CD4-positive, alpha-beta T cell treated with Interleukin-6 at 100 ng/mL for 8 hours (primary cell): ENCODE results near the gene DUOX1.

Experiments
- DNase-seq: peaks from one replicate; pipeline ENCODE4 v3.0.0-alpha.2; 2020; ENCODE audit warnings: mixed read lengths, low spot score

Gene DUOX1

DNA sequence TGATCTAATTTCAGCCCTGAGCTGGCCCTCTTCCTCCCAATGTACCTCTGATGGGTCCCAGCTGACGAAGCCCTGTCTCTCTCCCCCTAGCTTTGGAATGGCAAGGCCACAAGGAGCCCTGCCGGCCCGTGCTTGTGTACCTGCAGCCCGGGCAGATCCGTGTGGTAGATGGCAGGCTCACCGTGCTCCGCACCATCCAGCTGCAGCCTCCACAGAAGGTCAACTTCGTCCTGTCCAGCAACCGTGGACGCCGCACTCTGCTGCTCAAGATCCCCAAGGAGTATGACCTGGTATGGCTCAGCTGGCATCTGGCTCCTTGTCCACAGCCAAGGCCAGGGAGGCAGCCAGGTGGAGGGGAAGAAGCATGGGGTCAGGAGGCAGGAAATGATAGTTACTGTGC is 14.2 kb downstream of the DUOX1 start:
- DNase-seq: no peak

DNA sequence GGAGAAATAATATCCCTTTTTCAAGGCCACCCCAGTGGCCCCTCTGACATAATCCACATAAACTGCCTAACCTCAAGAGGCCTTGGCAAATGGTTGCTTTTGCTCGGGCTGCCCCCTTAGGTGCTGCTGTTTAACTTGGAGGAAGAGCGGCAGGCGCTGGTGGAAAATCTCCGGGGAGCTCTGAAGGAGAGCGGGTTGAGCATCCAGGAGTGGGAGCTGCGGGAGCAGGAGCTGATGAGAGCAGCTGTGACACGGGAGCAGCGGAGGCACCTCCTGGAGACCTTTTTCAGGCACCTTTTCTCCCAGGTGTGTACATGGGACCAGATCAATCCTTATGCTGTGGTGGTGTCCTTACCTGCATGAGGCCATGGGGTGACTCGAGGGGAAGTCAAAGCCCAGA is 15.0 kb downstream of the DUOX1 start:
- DNase-seq: no peak

DNA sequence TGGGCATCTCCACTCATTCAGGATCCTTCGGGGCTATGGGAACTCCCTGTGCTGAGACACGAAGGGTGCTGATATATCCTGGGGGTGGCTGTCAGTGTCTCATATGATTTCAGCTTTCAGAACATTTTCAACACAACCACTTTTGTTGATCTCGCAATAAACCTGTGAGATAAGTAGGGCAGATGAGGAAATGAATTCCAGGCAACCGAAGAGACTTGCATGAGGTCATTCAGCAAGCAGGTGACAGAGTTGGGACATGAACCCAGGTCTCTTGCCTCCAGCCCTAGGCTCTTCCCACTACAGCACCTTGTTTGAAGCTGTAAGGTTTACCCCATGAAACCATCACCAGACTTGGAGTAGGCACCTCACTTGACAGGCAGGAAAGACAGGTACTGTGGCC is 16.6 kb downstream of the DUOX1 start:
- DNase-seq: no peak

DNA sequence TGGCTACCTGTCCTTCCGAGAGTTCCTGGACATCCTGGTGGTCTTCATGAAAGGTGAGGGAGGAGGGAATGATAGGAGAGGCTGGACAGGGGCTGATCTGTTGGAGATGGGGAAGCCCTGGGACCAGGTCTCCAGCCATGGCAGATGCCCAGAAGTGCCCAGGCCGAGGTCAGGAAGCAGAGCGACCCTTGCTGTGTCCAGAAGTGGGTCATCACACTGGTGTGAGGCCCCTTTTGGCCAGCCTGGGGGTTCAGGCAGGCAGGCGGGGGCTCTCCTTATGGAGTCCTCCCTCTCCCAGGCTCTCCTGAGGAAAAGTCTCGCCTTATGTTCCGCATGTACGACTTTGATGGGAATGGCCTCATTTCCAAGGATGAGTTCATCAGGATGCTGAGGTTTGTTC is 17.8 kb downstream of the DUOX1 start:
- no peak for DNase-seq

DNA sequence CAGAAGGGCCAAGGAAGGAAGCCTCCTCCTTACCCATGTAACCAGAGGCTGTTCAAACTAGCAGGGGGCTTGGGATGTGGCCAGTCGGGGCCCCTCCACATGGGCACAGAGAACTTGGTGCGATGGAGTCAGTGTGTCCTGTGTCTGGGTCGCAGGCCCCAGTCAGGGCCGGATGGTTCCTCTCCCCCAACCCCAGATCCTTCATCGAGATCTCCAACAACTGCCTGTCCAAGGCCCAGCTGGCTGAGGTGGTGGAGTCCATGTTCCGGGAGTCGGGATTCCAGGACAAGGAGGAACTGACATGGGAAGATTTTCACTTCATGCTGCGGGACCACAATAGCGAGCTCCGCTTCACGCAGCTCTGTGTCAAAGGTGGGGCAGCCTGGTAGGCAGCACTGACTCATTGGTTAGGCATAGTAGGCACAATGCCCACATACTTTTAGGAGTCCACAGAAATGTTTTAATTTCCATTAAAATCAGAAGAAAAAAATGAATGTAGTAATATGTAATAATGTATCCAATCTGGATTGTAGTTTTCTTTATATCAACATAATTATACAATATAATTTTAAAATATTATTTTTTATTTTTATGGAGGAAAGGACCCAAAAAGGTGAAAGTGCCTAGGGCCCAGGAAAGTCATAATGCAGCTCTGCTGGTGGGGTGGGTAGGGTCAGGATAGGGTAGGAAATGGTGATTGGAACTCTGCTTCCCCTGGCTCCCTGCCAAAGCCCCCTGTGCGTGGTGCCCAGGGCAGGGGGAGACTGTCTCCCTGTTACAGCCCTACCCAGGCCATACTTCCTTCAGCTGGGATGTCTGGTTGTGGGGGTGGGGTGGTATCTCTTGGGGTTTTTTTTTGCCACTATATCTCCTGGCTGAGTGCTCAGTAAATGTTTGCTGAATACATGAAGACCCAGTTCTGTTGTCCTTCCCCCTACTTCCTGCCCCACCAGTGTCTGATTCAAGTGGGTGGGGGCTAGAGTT is 18.6 kb downstream of the DUOX1 start:
- no peak for DNase-seq

DNA sequence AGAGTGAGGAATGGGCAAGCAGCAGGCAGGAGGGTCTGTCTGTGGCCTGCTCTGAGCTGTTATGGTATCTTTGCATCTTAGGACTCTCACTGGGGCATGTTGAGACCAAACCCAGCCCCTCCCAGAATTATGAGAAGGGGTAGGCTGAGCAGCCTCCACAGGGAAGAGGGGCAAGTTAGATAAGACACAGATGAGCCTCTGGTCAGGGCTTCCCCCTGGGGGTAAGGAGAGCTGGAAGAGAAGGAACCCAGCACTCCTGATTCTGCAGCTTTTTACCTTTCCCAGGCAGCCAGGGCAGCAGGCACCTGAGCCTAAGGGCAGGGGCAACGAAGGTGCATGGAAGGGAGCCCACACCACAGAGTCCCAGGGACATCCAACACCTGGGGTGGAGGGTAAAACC is 19.3 kb downstream of the DUOX1 start:
- DNase-seq: no peak

DNA sequence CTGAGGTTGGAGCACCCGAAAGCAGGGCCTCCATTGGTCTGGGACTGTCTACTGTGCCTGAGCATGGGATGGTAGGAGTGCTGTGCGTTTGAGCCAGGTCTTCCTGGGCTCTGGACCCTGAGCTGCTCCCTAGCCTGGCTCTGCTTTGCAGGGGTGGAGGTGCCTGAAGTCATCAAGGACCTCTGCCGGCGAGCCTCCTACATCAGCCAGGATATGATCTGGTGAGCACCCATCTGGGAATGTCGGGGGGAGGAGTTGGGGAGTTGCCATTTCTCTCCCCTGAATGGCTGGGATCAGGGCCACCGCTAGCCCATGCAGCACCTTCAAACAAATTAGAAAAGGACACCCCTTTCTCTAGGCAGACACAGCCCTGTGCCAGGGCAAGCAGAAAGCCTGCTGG is 20.7 kb downstream of the DUOX1 start:
- no peak for DNase-seq

DNA sequence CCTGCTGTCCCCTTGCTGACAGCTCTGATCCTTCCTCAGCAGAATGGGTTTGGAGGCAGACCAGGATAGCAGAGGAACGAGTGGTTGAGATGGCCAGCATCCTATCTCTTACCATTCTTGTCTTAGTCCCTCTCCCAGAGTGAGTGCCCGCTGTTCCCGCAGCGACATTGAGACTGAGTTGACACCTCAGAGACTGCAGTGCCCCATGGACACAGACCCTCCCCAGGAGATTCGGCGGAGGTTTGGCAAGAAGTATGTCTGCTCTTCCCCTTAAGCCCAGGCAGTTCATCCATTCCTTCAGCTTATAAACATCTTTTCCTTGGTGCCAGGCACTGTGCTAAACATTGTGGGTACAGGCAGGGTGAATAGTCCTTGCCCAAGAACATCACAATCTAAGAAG is 21.2 kb downstream of the DUOX1 start:
- no peak for DNase-seq

DNA sequence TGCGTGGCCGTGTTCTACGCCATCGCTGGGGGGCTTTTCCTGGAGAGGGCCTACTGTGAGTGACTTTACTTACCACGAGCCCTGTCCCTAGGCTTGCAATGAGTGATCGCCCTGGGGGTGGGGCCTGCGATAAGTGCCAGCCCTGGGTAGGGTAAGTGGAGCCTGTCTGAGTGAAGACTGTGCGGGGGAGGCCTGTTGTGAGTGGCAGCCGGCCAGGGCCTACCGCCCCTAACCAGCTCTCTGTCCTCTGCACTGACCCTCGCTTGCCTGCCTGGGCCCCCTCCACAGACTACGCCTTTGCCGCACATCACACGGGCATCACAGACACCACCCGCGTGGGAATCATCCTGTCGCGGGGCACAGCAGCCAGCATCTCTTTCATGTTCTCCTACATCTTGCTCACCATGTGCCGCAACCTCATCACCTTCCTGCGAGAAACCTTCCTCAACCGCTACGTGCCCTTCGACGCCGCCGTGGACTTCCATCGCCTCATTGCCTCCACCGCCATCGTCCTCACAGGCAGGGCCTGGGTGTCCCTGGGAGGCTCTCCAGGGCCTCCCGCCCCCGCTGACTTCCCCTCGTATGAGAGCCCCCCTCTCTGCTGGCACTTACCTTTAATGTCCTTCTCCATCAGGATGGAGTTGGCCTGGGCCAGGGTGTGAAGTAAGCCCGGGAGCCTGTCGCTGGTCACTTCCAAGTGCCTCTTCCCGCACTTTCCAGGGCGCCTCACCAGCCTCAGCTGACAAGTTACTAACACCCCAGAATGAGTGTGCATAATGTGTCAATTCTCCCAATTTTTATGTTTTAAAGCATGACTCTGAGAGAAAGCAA is 22.4 kb downstream of the DUOX1 start:
- DNase-seq: no peak

DNA sequence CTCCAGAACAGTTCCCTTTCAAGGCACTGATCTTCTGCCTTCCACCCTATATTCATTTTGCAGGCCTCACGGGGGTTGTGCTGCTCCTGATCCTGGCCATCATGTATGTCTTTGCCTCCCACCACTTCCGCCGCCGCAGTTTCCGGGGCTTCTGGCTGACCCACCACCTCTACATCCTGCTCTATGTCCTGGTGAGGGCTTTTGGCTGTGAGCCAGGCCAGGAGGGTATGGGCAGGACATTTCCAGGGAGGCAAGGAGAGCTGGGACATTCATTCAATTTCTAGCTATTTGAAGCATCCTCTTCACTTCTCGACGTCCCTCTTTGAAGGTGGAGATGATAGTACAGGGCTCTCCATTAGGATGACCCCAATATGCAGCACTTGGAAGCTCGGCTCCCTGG is 25.9 kb downstream of the DUOX1 start:
- no peak for DNase-seq

DNA sequence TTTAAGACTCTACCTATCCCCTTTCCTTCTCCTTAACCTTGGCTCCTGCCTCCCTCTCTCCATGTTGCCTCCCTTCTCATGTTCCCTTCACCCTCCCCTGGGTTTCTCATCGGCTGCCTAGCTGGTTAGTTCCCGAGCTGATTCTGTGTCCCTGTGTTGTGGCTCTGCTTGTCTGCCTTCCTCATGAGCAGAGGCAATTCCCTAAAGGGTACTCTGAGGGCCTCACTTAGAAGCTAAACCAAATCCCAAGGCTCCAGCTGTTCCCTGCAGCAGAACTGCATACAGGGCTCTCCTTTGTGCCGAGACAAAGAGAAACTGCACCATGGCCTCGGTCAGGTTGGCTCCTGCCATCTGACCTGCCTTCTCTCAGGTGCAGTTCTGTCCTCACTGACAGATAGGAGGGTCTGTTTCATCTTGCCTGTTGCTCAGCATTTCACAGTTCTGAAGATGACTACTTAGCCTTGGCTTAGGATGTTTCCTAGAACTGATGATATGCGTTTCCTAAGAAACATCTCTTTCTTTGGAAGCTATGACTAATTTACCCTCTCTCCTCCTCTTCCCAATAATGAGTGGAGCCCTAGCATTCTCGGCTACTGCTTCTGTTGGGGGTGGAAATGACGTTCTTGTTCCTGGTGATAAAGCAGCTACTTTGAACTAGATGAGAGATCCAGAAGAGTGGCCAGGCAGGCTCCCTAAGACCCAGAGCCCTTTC is 27.1 kb downstream of the DUOX1 start:
- DNase-seq: no peak

DNA sequence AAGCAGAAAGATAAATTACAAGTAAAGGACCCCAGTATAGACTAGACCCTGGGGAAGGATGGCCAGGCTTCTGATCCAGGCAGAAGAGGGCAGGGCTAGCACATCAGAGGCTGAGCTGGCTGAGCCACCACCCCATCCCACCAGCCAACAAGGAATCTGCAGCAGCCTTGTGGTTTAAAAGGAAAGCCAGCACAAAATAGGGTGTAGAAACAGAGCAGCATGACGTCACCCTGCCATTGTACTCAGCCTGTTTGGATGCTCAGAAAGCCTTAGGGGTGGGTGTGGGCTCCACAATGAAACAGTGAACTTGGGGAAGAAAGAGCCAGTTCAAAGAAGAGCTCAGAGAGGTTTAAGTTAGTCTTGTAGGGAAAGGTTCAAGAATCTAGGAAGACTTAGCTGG is 28.2 kb downstream of the DUOX1 start:
- DNase-seq: no peak

DNA sequence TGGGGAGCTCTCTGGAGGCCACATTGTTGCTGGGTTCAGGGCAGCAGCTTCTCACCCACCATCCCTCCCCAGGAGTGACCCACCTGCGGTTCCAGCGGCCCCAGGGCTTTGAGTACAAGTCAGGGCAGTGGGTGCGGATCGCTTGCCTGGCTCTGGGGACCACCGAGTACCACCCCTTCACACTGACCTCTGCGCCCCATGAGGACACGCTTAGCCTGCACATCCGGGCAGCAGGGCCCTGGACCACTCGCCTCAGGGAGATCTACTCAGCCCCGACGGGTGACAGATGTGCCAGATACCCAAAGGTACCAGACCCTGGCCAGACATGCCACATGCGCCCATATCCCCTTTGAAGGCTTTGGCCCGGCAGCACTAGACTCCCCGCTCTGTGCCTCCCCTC is 31.9 kb downstream of the DUOX1 start:
- no peak for DNase-seq

DNA sequence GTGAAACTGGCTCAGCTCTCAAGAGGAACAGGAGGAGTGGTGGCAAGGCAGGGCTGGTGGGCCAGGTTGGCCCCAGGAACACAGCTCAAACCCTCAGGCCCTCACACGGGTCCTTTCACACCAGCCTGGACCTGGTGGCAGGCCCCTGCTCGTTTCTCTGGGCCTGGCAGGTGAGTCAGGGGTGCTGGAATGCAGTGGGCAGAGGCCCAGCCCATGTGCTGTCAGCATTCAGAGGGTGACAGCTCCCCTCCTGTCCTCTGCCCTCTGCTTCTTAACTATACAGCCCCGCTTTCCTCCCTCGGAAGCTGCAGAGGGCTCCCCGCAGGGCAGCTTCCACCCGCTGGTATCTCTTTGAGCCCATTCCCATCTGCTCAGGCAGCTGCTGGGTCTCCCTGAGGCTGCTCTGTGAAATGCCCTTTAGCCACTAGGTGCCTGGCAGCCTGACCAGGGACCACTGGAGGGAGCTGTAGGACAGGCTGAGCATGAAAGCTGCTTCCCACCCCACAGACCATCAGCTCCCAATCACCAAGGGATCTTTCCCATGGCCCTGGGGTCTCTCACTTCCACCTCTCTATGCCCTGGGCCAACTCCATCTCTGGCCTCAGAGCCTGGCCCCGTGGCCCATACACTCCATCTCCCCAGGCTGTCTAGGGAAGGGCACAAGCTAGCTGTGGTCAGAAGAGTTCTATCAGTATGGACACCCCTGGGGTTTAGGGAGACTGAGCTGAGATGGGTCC is 33.1 kb downstream of the DUOX1 start:
- peak; percentile 55 for DNase-seq

DNA sequence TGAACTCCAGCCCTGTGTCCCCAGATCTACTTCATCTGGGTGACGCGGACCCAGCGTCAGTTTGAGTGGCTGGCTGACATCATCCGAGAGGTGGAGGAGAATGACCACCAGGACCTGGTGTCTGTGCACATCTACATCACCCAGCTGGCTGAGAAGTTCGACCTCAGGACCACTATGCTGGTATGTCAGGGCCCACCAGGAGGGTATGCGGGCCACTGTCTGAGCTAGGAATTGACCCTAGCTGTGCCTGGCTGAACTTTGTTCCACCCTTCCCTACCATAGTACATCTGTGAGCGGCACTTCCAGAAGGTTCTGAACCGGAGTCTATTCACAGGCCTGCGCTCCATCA is 33.7 kb downstream of the DUOX1 start:
- no peak for DNase-seq

DNA sequence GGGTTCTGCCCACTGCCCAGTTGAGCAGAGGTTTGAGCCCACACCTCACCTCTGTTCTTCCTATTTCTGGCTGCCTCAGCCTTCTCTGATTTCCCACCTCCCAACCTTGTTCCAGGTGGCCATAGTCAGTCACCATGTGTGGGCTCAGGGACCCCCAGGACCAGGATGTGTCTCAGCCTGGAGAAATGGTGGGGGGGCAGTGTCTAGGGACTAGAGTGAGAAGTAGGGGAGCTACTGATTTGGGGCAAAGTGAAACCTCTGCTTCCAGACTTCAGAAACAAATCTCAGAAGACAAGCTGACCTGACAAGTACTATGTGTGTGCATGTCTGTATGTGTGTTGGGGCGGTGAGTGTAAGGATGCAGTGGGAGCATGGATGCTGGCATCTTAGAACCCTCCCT is 35.1 kb downstream of the DUOX1 start:
- no peak for DNase-seq

DNA sequence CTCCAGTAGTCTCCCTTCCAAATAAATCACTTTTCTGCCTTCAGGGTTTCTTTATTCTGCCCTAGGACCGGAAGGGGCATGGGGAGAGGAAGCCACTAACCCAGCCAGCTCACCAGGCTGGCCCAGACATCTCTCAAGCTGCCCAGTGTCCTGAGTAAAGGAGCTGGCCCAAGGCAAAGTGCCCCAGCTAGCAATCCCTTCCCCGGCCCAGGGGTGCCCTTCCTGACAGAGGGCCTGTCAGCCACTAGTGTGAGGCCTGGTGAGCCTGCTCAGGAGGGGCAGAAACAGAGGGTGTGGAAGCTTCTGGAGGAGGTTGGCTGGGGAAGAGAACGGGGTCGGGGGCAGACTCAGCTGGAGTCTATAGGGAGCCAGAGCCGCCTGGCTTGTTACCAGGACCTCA is 35.7 kb downstream of the DUOX1 start:
- no peak for DNase-seq

DNA sequence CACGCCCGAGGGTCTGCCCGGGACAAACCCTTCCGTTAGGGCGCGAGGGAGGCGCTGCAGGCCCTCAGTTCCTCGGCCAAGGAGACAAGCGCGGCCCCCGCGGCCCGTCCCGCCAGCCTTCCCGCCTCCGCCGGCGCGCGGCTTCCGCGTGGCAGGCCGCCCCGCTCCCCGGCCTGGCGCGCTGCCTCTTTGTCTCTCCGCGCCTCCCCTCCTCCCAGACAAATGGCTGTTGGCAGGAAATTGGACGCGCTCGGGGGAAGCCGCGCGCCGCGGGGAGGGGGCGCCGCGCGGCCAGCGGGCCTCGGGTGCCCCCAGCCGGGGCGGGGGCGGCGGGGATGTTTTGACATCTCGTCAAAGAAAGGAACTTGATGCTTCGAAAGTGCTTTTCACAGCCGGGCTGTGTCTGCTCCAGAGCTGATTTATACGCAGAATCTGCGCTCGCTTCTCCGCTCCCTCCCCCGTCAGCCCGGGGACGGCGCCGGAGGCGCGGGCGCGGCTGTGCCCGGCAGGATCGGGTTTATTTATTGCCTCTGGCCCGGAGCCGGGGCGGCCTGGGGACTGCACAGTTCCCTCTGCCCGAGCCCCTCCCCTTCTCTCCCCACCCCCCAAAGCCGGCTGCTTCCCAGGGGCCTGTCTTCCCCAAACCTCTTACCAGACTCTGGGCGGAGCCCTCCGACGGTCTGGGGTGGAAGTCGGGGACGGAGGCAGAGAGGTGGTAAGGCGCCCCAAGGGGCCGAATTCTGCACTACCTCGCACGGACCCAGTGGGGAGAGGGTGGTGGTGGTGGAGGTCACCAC is 37.2 kb downstream of the DUOX1 start:
- DNase-seq: peak; percentile 84

DNA sequence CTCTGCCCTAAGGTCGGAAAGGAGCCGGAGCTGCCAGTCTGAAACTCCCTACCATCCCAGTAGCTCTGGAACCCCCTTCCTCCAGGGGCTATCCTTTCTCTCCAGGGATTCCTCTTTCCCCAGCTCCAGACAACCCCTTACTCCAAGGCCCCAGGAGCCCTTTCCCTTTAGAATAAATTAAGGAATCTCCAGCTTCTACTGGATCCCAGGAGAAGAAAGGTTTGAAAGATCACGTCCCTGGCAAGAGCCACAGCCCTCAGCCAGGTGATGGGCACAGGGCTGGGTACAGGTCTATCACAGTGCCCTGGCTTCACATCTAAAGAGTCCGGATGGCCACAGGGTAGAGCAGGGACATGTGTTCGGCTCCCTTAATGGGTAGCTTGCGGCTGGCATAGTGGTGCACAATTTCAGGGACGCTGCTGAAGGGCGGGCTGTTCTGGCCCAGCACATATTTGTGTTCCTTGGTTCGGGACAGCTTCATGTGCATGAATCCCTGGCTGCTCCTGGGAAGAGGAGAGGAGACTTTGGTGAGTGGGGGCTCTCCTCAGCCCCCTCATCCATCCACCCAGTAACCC is 37.9 kb downstream of the DUOX1 start:
- DNase-seq: no peak

DNA sequence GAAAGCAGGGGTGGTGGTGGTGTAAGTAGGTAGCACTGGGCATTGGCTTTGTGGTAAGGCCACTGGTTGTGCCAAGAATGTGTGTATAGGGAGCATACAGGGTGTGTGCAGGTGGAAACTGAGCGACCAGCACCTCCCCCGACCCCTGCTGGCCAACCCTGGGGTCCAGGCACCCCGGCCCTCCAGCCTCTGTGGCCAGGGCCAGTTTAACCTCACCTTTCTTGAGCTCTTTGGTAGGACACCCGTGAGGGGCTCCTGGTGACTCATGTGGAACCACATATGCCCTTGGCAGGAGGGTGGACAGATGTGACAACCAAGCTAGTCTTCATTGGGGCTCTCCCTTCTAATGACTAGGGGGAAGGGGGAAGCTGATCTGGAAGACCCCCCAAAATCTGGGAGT is 38.5 kb downstream of the DUOX1 start:
- no peak for DNase-seq
